Spleen (tissue), 11 donors: ENCODE results near the gene PLCH1. TPM values are rescaled to one million over a fixed set of nuclear protein-coding genes. Genes with fewer than 3 reads are reported as not detected.

ENCODE experiments used
- DNase-seq: peaks from one replicate; pipeline ENCODE4 v3.0.0-alpha.2; 2020
- H3K27ac ChIP-seq, 8 donors: fragments of 200-600 bp; sonication (generic) in 7 of 8; 1 replicate in 4 of 8; 2 replicates in 4 of 8; pipeline versions ENCODE4 v1.5.0 to v1.8.0; 2016 to 2021; ENCODE audit warnings: inconsistent platforms in 4 of 8, mild to moderate bottlenecking in 4 of 8, moderate library complexity in 1 of 8
- H3K27me3 ChIP-seq, 7 donors: fragments of 200-600 bp; sonication (generic) in 6 of 7; replicated peaks in 1 of 7; 1 replicate in 4 of 7; 2 replicates in 3 of 7; pipeline versions ENCODE4 v1.5.0 to v1.8.0; 2016 to 2021; ENCODE audit warnings: inconsistent platforms in 3 of 7, mild to moderate bottlenecking in 1 of 7
- H3K36me3 ChIP-seq, 6 donors: fragments of 200-600 bp; sonication (generic) in 5 of 6; 1 replicate in 4 of 6; 2 replicates in 2 of 6; pipeline versions ENCODE4 v1.5.0 to v1.8.0; 2016 to 2021; ENCODE audit warnings: inconsistent platforms in 2 of 6
- H3K4me1 ChIP-seq, 6 donors: fragments of 200-600 bp; sonication (generic) in 5 of 6; 1 replicate in 3 of 6; 2 replicates in 3 of 6; pipeline versions ENCODE4 v1.5.0 to v1.8.0; 2016 to 2021; ENCODE audit warnings: inconsistent platforms in 3 of 6
- H3K4me3 ChIP-seq, 8 donors: fragments of 200-600 bp; sonication (generic) in 7 of 8; 1 replicate in 4 of 8; 2 replicates in 4 of 8; pipeline versions ENCODE4 v1.5.0 to v1.8.0; 2016 to 2021; ENCODE audit warnings: inconsistent platforms in 4 of 8, mild to moderate bottlenecking in 4 of 8, moderate library complexity in 2 of 8
- H3K9me3 ChIP-seq, 8 donors: fragments of 200-600 bp; sonication (generic) in 7 of 8; 1 replicate in 4 of 8; 2 replicates in 4 of 8; pipeline versions ENCODE4 v1.5.0 to v1.8.0; 2016 to 2021; ENCODE audit warnings: inconsistent platforms in 4 of 8
- POLR2A ChIP-seq, 3 donors: fragments of 450-650 bp; IDR thresholded peaks; one replicate each; pipeline ENCODE4 v1.5.1; 2017; ENCODE audit warnings: antibody characterized with exemption in 3 of 3, mild to moderate bottlenecking in 1 of 3
- POLR2AphosphoS5 ChIP-seq, 3 donors: sonication (generic); formaldehyde crosslinking; IDR thresholded peaks; one replicate each; pipeline ENCODE4 v1.5.1; 2017; ENCODE audit warnings: antibody characterized with exemption in 3 of 3
- WGBS, 5 donors: extraction: QIAGEN DNeasy Blood & Tissue Kit in 3 of 5; methylation state at CpG; one replicate each; pipeline versions ENCODE4 v1.1.5 to v1.1.7; 2013 to 2018; 5-methylcytosine and 5-hydroxymethylcytosine counted together
- intact Hi-C: fragments of 100-400 bp; cut with DNase I; formaldehyde crosslinking; loops from one replicate; pipeline ENCODE4 v1.15.0; 2023; ENCODE audit warnings: low total_unique reads
- polyA plus RNA-seq, 3 donors: library from polyadenylated mRNA; stranded (reverse); fragments of 200-250 nt; gene quantifications; one replicate each; pipeline ENCODE4 v1.2.1, GENCODE V29; 2013
- total RNA-seq, 7 donors: library from RNA; depleted of rRNA in 3 of 7; stranded (reverse); fragments of >200 nt in 3 of 7; fragmentation: NEBNext Ultra II Directional in 4 of 7; extraction: Animal tissue kit (Norgen Biotek cat#: 25700) in 4 of 7; gene quantifications; one replicate each; pipeline versions ENCODE4 v1.1.0 to v1.2.1, GENCODE V29; 2016 to 2021
- TF ChIP-seq, protein P1 (sequence below), 11 experiments: fragments of 200-600 bp in 7 of 11; fragments of 450-650 bp in 4 of 11; sonication (generic) in 4 of 11; IDR thresholded peaks in 8 of 11; conservative IDR thresholded peaks in 3 of 11; 1 replicate in 7 of 11; 2 replicates in 4 of 11; pipeline versions ENCODE4 v1.4.0 to v1.8.0; 2016 to 2021; ENCODE audit warnings: antibody characterized with exemption in 11 of 11, inconsistent platforms in 4 of 11, mild to moderate bottlenecking in 1 of 11
- donor health status: healthy with polysubstance abuse.
- donor health status: DM: no; HTN: no; CAD: no; lungs with moderate emphysema.
- donor health status: DM: no; HTN: no; CAD: no.
- donor health status: Bipolar disorder and iron deficiency.
- donor health status: healthy.
- donor health status: DM: no; HTN: no; CAD: no.
- donor health status: DM: yes; HTN: yes; CAD: no.

The PLCH1 gene
- total and polyA plus RNA-seq, 10 donors = 0.02 to 0.37 (median 0.13) TPM; not detected in 1

GRCh38 chr3:155441506-155441905, 303.4 kb downstream of the PLCH1 start:
- DNase-seq = no peak
- intact Hi-C loops = no loop called here
- no peaks in the 10 kb centered on the region for H3K27me3 ChIP-seq
- H3K4me3 ChIP-seq = no peak overlapping the region
- H3K36me3 ChIP-seq = no peaks in the 10 kb centered on the region
- 90 to 97% (median 93%) methylated on average over 1 of the region's 1 CpG for WGBS, 5 donors
- H3K4me1 ChIP-seq = no peaks in the 10 kb centered on the region
- no peaks in the 10 kb centered on the region for H3K9me3 ChIP-seq
- TF ChIP-seq, protein P1, sequence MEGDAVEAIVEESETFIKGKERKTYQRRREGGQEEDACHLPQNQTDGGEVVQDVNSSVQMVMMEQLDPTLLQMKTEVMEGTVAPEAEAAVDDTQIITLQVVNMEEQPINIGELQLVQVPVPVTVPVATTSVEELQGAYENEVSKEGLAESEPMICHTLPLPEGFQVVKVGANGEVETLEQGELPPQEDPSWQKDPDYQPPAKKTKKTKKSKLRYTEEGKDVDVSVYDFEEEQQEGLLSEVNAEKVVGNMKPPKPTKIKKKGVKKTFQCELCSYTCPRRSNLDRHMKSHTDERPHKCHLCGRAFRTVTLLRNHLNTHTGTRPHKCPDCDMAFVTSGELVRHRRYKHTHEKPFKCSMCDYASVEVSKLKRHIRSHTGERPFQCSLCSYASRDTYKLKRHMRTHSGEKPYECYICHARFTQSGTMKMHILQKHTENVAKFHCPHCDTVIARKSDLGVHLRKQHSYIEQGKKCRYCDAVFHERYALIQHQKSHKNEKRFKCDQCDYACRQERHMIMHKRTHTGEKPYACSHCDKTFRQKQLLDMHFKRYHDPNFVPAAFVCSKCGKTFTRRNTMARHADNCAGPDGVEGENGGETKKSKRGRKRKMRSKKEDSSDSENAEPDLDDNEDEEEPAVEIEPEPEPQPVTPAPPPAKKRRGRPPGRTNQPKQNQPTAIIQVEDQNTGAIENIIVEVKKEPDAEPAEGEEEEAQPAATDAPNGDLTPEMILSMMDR (IDR thresholded peaks at IDR 0.05 in 8 of 11, conservative IDR thresholded peaks at IDR 0.05 in 3 of 11) = no peak
- TF ChIP-seq POLR2A (IDR thresholded peaks at IDR 0.05) (no peak), POLR2AphosphoS5 (IDR thresholded peaks at IDR 0.05) (no peak)
- H3K27ac ChIP-seq = no peak overlapping the region

DNA sequence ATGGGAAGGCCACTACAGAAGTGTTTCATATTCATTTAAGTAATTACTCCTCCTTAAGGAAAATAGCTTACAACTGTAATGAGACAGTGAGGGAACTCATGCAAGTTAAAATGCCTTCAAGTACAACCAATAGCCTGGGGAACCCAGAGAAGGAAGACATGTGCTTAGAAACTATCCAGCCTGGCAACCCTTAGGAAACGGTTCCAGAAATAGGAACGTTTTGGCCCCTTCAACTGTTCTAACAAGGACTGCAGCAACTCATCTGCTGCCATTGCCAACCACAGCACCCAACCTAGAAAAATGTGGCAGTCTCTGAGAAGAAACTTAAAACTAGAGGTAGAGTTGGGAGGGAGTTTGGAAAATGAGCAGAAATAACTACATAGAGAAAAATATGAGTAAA, 303.8 kb downstream of the PLCH1 start:
- Histone ChIP-seq H3K4me1 (no peaks in the 10 kb centered on the region), H3K27ac (no peak overlapping the region), H3K4me3 (no peak overlapping the region), H3K9me3 (no peaks in the 10 kb centered on the region), H3K36me3 (no peaks in the 10 kb centered on the region), H3K27me3 (no peaks in the 10 kb centered on the region)
- TF ChIP-seq POLR2A (IDR thresholded peaks at IDR 0.05) (no peak), POLR2AphosphoS5 (IDR thresholded peaks at IDR 0.05) (no peak)
- TF ChIP-seq, protein P1 (IDR thresholded peaks at IDR 0.05 in 8 of 11, conservative IDR thresholded peaks at IDR 0.05 in 3 of 11) = no peak
- 69 to 80% (median 76%) methylated on average over 2 of the region's 2 CpGs for WGBS, 5 donors
- DNase-seq = no peak
- intact Hi-C loops = no loop called here

DNA sequence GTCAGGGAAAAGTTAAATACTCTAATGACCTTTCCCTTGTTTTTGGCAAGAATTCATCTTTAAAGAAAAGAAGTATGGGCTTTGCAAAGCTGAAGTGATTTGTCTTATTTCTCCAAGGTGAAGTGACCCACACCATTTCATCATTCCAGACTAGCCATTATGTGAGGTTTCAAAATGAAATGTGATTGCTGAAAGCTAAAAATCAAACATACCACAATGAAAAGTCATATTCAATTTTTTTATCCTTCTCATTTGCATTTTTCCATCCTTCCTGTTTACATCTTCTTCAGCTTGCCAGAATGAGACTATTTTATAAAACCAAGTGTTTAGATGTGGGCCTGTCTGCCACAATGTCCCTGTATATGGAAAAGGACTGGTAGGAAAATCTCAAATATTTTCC, 309.1 kb downstream of the PLCH1 start:
- intact Hi-C loops = no loop called here
- H3K4me1 ChIP-seq = no peaks in the 10 kb centered on the region
- no peak overlapping the region for H3K4me3 ChIP-seq
- TF ChIP-seq, protein P1 (IDR thresholded peaks at IDR 0.05 in 8 of 11, conservative IDR thresholded peaks at IDR 0.05 in 3 of 11) = no peak
- TF ChIP-seq POLR2A (IDR thresholded peaks at IDR 0.05) (no peak), POLR2AphosphoS5 (IDR thresholded peaks at IDR 0.05) (no peak)
- no peaks in the 10 kb centered on the region for H3K27me3 ChIP-seq
- H3K36me3 ChIP-seq = no peaks in the 10 kb centered on the region
- no peak overlapping the region for H3K27ac ChIP-seq
- H3K9me3 ChIP-seq = no peaks in the 10 kb centered on the region
- DNase-seq = no peak

DNA sequence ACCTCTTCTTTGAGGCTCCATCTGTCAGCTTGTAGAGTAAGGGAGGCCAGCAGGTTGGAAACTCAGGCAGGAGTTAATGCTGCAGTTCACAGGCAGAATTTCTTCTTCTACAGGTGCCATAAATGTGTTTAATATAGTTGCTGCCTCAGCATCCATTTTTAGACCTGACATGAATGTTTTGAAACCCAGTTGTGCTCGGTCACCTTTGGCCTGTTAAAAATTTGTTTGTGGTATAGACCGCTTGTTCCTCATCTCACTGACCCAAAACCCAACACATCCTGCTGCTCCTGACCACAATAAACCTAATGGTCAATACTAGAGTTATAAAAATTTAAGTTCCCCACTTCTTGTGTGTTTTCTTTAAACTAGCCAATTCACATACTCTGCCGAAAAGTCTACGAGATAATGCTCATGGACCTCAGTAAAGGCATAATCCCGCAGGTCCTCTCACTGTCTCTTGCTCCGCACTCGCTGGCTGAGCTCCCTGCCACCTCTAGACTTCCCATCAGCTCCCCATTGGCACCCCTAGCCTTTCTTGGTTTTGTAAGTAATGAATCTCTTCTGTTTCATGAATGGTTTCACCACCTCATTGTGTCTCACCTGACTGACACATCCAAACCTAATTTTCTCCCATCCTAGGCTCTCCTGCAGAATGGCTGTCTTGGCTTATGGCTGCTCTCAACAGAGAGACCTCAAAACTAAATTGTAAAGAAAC, 312.9 kb downstream of the PLCH1 start:
- no peak overlapping the region for H3K27ac ChIP-seq
- WGBS, 5 donors = 66 to 77% (median 74%) methylated on average over 7 of the region's 7 CpGs
- H3K4me3 ChIP-seq = no peak overlapping the region
- no peaks in the 10 kb centered on the region for H3K36me3 ChIP-seq
- H3K4me1 ChIP-seq = no peaks in the 10 kb centered on the region
- no peaks in the 10 kb centered on the region for H3K27me3 ChIP-seq
- DNase-seq = no peak
- H3K9me3 ChIP-seq = peaks cover 0 to 31% (median 20%) of the 10 kb centered on the region in 8 donors
- TF ChIP-seq POLR2AphosphoS5 (IDR thresholded peaks at IDR 0.05) = no peak
- TF ChIP-seq POLR2A (IDR thresholded peaks at IDR 0.05) = no peak
- TF ChIP-seq, protein P1 (IDR thresholded peaks at IDR 0.05 in 8 of 11, conservative IDR thresholded peaks at IDR 0.05 in 3 of 11) = no peak
- intact Hi-C loops = no loop called here
